NT2/D1 (cell line): ENCODE measurements around the gene CSNK1G3.

ENCODE experiments used
- DNase-seq: peaks from one replicate; pipeline ENCODE4 v3.0.0-alpha.2; 2011; ENCODE audit warnings: low read depth, low spot score
- H3K27me3 ChIP-seq: 2 replicates; pipeline ENCODE4 v1.6.0; 2011; ENCODE audit warnings: mild to moderate bottlenecking; ENCODE audit not compliant: insufficient read length, insufficient read depth
- H3K36me3 ChIP-seq: 2 replicates; pipeline ENCODE4 v1.6.1; 2011; ENCODE audit warnings: mild to moderate bottlenecking, low read length, mixed read lengths; ENCODE audit not compliant: insufficient read depth, insufficient read length
- H3K4me1 ChIP-seq: 2 replicates; pipeline ENCODE4 v1.5.1; 2011; ENCODE audit not compliant: insufficient read depth, insufficient read length
- H3K4me3 ChIP-seq: 2 replicates; pipeline ENCODE4 v1.5.1; 2011; ENCODE audit warnings: low read depth; ENCODE audit not compliant: insufficient read length
- H3K9ac ChIP-seq: 2 replicates; pipeline ENCODE4 v1.6.0; 2011; ENCODE audit warnings: low read depth; ENCODE audit not compliant: insufficient read length
- H3K9me3 ChIP-seq: 2 replicates; pipeline ENCODE4 v1.5.1; 2011; ENCODE audit warnings: mild to moderate bottlenecking, low read length; ENCODE audit not compliant: insufficient read depth
- SUZ12 ChIP-seq: IDR thresholded peaks from 2 replicates; pipeline ENCODE4 v1.6.1; 2011; ENCODE audit not compliant: insufficient read length, insufficient read depth; ENCODE audit errors: extremely low read depth
- YY1 ChIP-seq: IDR thresholded peaks from 2 replicates; pipeline ENCODE4 v1.6.1; 2011; ENCODE audit not compliant: insufficient read length, insufficient read depth
- ZNF274 ChIP-seq: IDR thresholded peaks from 2 replicates; pipeline ENCODE4 v1.6.1; 2011; ENCODE audit warnings: mild to moderate bottlenecking, low read depth, low read length

The CSNK1G3 gene

DNA sequence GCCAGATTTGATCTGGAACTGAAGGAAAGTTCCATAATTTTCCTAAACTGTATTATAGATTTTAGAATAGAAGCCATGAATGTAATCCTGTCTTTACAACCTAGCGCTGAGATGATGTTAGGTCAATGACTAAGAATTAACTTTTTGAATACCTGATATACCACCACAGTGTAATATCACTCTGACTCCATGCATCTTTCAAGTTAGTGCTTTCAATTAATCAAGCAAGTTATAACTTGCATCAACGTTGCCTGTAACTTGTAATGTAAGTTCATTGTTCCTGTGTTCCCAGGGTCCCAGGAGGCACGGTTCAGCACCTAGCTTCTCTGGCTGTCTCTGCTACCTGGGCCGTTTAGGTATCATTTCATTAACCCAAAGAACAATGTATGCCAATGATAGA is 139.3 kb downstream of the CSNK1G3 start:
- no peak overlapping the region for H3K4me3 ChIP-seq
- no peaks in the 10 kb centered on the region for H3K4me1 ChIP-seq
- TF ChIP-seq YY1, result no peak
- no peak for TF ChIP-seq ZNF274
- TF ChIP-seq SUZ12, result no peak
- no peaks in the 10 kb centered on the region for H3K27me3 ChIP-seq
- no peak for DNase-seq
- no peak overlapping the region for H3K9ac ChIP-seq
- no peaks in the 10 kb centered on the region for H3K36me3 ChIP-seq
- no peaks in the 10 kb centered on the region for H3K9me3 ChIP-seq

DNA sequence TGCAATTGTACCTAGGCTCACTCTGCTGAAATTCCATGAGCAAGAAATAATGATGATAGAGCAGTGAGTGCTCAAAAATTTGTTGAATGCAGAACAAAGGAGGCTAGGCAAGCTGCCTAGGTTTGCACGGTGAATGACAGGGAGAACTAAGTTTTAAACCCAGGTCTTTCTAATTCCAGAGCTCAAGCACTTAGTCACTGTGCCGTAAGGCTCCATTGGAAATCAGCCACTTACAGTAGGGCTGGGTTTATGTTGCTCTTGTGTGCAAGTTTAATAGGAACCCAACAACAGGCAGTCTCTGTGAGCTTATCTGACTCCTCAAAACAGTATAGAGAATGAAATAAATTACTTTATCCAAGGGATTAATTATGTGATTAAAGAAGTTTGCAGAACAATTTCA is 147.0 kb downstream of the CSNK1G3 start:
- Histone ChIP-seq H3K27me3 (no peaks in the 10 kb centered on the region), H3K4me1 (no peaks in the 10 kb centered on the region), H3K9ac (no peak overlapping the region), H3K4me3 (no peak overlapping the region), H3K36me3 (no peaks in the 10 kb centered on the region), H3K9me3 (no peaks in the 10 kb centered on the region)
- TF ChIP-seq ZNF274 (no peak), SUZ12 (no peak), YY1 (no peak)
- no peak for DNase-seq

DNA sequence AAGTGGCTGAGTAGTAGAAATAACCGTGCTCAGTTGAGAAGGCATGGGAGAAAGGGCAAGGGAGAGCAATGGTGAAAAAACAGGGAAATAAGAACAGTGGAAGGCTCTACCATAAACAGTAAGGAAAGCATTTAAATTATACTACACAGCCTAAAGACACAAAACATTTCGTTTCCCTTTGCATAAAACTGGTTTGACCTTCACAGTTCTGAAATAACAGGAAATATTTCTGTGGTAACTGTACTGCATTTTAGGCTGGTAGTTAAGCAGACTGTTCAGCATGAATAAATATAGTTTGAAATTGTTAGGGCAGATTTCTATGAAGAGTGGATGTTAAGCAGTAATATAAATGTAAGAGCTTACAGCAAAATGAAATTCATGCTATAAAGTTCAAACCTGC is 147.5 kb downstream of the CSNK1G3 start:
- H3K9me3 ChIP-seq, result no peaks in the 10 kb centered on the region
- H3K4me1 ChIP-seq, result no peaks in the 10 kb centered on the region
- no peak overlapping the region for H3K4me3 ChIP-seq
- no peak for DNase-seq
- H3K36me3 ChIP-seq, result no peaks in the 10 kb centered on the region
- H3K27me3 ChIP-seq, result no peaks in the 10 kb centered on the region
- no peak for TF ChIP-seq ZNF274
- TF ChIP-seq YY1, result no peak
- H3K9ac ChIP-seq, result no peak overlapping the region

DNA sequence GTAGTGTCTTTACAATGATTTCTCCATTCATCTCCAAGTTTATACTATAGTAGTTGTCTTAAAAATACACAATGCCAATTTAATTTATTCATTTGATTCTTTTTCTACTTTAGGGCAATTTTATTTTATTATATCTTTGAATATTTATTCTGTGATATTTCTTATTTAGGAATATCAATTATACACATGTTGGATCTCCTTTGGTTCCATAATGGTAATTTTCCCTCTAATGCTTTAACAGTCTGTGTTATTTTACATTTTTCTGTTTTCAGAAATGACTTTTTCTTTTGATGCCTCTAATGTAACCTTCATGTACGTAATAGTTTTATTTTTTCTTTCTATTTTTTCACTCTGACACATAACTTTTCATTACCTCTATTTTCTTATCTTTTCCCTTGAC is 153.0 kb downstream of the CSNK1G3 start:
- H3K9me3 ChIP-seq, result peaks cover 6% of the 10 kb centered on the region
- no peak overlapping the region for H3K4me3 ChIP-seq
- no peak for TF ChIP-seq SUZ12
- no peak for TF ChIP-seq YY1
- no peak for TF ChIP-seq ZNF274
- no peak for DNase-seq
- no peaks in the 10 kb centered on the region for H3K27me3 ChIP-seq
- H3K4me1 ChIP-seq, result no peaks in the 10 kb centered on the region
- H3K36me3 ChIP-seq, result no peaks in the 10 kb centered on the region
- no peak overlapping the region for H3K9ac ChIP-seq

DNA sequence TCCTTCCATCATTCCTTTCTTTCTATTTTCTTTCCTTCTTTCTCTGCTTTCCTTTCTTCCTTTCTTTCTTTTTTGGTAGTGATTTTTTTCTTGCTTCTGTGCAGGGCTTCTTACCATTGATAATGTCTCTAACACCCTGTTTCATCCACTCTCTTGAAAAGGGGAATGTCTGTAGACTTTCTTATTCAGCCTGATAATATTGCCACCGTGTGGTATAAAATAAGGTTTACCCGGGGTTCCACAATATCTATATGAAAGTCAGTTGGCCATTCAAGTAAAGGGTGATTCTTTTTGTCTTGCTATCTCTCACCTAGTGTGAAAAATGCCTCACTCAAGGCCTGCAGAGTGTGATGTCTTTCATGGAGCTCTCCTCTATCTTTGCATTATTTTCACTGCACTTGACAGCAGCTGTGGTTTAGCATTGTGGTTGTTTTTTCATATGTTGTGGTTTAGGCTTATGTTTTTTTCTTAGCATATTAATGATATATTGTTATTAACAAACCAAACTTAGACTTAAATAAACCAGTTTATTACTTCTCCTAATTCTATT is 153.9 kb downstream of the CSNK1G3 start:
- H3K4me3 ChIP-seq, result no peak overlapping the region
- no peaks in the 10 kb centered on the region for H3K4me1 ChIP-seq
- no peak for DNase-seq
- H3K27me3 ChIP-seq, result no peaks in the 10 kb centered on the region
- no peak overlapping the region for H3K9ac ChIP-seq
- TF ChIP-seq ZNF274 (no peak), YY1 (no peak), SUZ12 (no peak)
- H3K9me3 ChIP-seq, result peaks cover 6% of the 10 kb centered on the region
- no peaks in the 10 kb centered on the region for H3K36me3 ChIP-seq
